ENCODE measurements around the gene MCF2L. TPM values are rescaled to one million over a fixed set of nuclear protein-coding genes. Genes with fewer than 3 reads are reported as not detected.

Gene MCF2L
- total RNA-seq, 1 experiment from 2014 or later: 9.5 TPM

DNA sequence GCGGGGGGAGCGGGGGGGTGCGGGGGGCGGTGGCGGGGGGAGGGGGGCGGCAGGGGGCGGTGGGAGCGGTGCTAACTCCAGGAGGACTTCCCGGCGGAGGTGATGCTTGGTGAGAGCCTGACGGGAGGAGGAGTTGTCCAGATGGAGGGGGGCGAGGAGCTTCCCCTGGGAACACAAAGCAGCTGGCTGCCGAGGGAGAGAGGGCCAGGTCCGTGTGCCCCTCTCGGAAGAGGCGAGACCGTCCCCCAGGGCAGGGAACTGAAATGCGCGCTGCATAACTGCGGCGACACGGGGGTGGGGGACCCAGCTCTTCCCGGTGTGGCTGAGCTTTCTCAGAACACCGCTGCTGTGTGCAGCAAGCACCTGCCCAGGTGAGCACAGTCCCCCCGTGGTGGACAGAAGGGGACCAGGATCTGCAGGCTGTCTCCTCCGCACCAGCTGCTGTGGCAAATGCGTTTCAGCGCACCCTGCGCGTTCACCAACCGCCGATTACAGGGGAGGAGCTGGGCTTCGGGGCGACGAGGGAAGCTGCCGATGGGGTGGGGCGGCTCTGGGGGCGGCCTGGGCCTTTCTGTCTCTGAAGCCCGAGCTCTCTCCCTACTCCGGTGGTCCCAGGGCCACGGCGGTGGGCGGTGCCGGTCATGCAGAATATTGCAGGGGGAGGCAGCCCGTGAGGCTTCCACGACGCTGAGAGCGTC, 81.9 kb downstream of the MCF2L start:
- CTCF ChIA-PET: no interaction called here
- POLR2A ChIA-PET (ENCODE audit: low non-redundant PET): no interaction called here
- Histone ChIP-seq H3K4me1 (ENCODE audit: insufficient read depth, low read length, poor library complexity, severe bottlenecking) (no peaks in the 10 kb centered on the region), H3K27me3 (replicated peaks; ENCODE audit: insufficient read depth, low read depth, low read length, poor library complexity) (peaks cover 69% of the 10 kb centered on the region), H3K9me3 (ENCODE audit: low read depth, low read length, poor library complexity, severe bottlenecking) (no peaks in the 10 kb centered on the region), H3K4me3 (ENCODE audit: low read depth, low read length, poor library complexity, severe bottlenecking) (no peak overlapping the region), H3K36me3 (ENCODE audit: insufficient read depth, low read length, poor library complexity, severe bottlenecking) (no peaks in the 10 kb centered on the region), H3K27ac (ENCODE audit: low read depth, low read length, poor library complexity, severe bottlenecking) (no peak overlapping the region)
- no TSS peak for BruUV-seq (replicated peaks)
- DNase-seq (ENCODE audit: low spot score): no peak
- TF ChIP-seq EZH2 (IDR thresholded peaks at IDR 0.05; ENCODE audit: borderline replicate concordance, low read depth, low read length, poor library complexity, severe bottlenecking): peak; percentile 38
- no peak for TF ChIP-seq CTCF (conservative IDR thresholded peaks at IDR 0.05; ENCODE audit: low read depth, low read length)
- intact Hi-C loops (cut with micrococcal nuclease; ENCODE audit: unreplicated experiment): no loop called here

DNA sequence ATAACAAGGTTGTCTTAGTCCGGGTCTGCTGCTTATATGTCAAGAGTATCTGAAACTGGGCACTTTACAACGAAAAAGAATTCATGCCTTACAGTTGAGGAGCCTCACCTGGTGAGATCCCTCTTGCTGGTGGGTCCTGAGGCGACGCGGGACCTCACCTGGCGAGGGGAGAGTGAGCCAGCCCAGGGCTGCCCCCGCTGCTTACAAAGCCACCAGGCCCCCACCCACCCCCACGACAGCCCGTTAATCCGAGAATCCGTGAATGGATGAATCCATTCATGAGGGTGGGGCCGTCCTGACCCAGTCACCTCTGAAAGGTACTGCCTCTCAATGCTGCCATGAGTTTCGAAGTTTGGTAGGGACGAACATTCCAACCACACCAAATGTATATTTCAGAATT, 82.6 kb downstream of the MCF2L start:
- CTCF ChIA-PET: no interaction called here
- BruUV-seq (replicated peaks): no TSS peak
- Histone ChIP-seq H3K27me3 (replicated peaks; ENCODE audit: insufficient read depth, low read depth, low read length, poor library complexity) (peaks cover 62% of the 10 kb centered on the region), H3K4me1 (ENCODE audit: insufficient read depth, low read length, poor library complexity, severe bottlenecking) (no peaks in the 10 kb centered on the region), H3K36me3 (ENCODE audit: insufficient read depth, low read length, poor library complexity, severe bottlenecking) (no peaks in the 10 kb centered on the region), H3K27ac (ENCODE audit: low read depth, low read length, poor library complexity, severe bottlenecking) (no peak overlapping the region), H3K4me3 (ENCODE audit: low read depth, low read length, poor library complexity, severe bottlenecking) (no peak overlapping the region), H3K9me3 (ENCODE audit: low read depth, low read length, poor library complexity, severe bottlenecking) (no peaks in the 10 kb centered on the region)
- DNase-seq (ENCODE audit: low spot score): no peak
- POLR2A ChIA-PET (ENCODE audit: low non-redundant PET): no interaction called here
- TF ChIP-seq EZH2 (IDR thresholded peaks at IDR 0.05; ENCODE audit: borderline replicate concordance, low read depth, low read length, poor library complexity, severe bottlenecking) (no peak), CTCF (conservative IDR thresholded peaks at IDR 0.05; ENCODE audit: low read depth, low read length) (no peak)
- intact Hi-C loops (cut with micrococcal nuclease; ENCODE audit: unreplicated experiment): no loop called here

- Histone ChIP-seq H3K27me3 (replicated peaks; ENCODE audit: insufficient read depth, low read depth, low read length, poor library complexity) (peaks cover 56% of the 10 kb centered on the region), H3K36me3 (ENCODE audit: insufficient read depth, low read length, poor library complexity, severe bottlenecking) (no peaks in the 10 kb centered on the region), H3K4me1 (ENCODE audit: insufficient read depth, low read length, poor library complexity, severe bottlenecking) (no peaks in the 10 kb centered on the region), H3K4me3 (ENCODE audit: low read depth, low read length, poor library complexity, severe bottlenecking) (no peak overlapping the region), H3K27ac (ENCODE audit: low read depth, low read length, poor library complexity, severe bottlenecking) (no peak overlapping the region), H3K9me3 (ENCODE audit: low read depth, low read length, poor library complexity, severe bottlenecking) (peaks cover 4% of the 10 kb centered on the region)
- POLR2A ChIA-PET (ENCODE audit: low non-redundant PET): no interaction called here
- no peak for DNase-seq (ENCODE audit: low spot score)
- no TSS peak for BruUV-seq (replicated peaks)
- intact Hi-C loops (cut with micrococcal nuclease; ENCODE audit: unreplicated experiment): no loop called here
- CTCF ChIA-PET: no interaction called here
- TF ChIP-seq CTCF (conservative IDR thresholded peaks at IDR 0.05; ENCODE audit: low read depth, low read length): no peak
Observed at GRCh38 chr13:113052206-113052605, 83.2 kb downstream of the MCF2L start.
